Measurements from ENCODE around the gene GET4. TPM values are rescaled to one million over a fixed set of nuclear protein-coding genes. Genes with fewer than 3 reads are reported as not detected.

GET4 gene
- total and polyA plus RNA-seq, 2 experiments from 2014 or later = 48.3 to 102 TPM

- H3K79me2 ChIP-seq = no peaks in the 10 kb centered on the region
- no peak overlapping the region for H3K4me3 ChIP-seq
- no peaks in the 10 kb centered on the region for H3K4me1 ChIP-seq (ENCODE audit: insufficient read depth)
- no peak for DNase-seq (ENCODE audit: low spot score)
- no peaks in the 10 kb centered on the region for H3K27me3 ChIP-seq
- H3K27ac ChIP-seq = no peak overlapping the region
- H4K20me1 ChIP-seq (ENCODE audit: insufficient read depth, poor library complexity, severe bottlenecking) = no peaks in the 10 kb centered on the region
- H3K9me2 ChIP-seq (replicated peaks; ENCODE audit: insufficient read depth) = no peaks in the 10 kb centered on the region
- TF ChIP-seq EZH2phosphoT487 (IDR thresholded peaks at IDR 0.05; ENCODE audit: low read depth, severe bottlenecking, unreplicated experiment) (no peak), EZH2 (IDR thresholded peaks at IDR 0.05; ENCODE audit: borderline replicate concordance) (no peak)
- TF ChIP-seq, protein P1, sequence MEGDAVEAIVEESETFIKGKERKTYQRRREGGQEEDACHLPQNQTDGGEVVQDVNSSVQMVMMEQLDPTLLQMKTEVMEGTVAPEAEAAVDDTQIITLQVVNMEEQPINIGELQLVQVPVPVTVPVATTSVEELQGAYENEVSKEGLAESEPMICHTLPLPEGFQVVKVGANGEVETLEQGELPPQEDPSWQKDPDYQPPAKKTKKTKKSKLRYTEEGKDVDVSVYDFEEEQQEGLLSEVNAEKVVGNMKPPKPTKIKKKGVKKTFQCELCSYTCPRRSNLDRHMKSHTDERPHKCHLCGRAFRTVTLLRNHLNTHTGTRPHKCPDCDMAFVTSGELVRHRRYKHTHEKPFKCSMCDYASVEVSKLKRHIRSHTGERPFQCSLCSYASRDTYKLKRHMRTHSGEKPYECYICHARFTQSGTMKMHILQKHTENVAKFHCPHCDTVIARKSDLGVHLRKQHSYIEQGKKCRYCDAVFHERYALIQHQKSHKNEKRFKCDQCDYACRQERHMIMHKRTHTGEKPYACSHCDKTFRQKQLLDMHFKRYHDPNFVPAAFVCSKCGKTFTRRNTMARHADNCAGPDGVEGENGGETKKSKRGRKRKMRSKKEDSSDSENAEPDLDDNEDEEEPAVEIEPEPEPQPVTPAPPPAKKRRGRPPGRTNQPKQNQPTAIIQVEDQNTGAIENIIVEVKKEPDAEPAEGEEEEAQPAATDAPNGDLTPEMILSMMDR (IDR thresholded peaks at IDR 0.05; ENCODE audit: poor library complexity) = no peak
- no peak overlapping the region for H3K4me2 ChIP-seq
- WGBS (ENCODE audit: low lambda C conversion rate, missing lambda C conversion rate) = 97% methylated on average over 33 of the region's 33 CpGs
- H3K36me3 ChIP-seq (replicated peaks; ENCODE audit: insufficient read depth, low read depth) = no peaks in the 10 kb centered on the region
- no peaks in the 10 kb centered on the region for H3K9me3 ChIP-seq (ENCODE audit: low read depth)
- H2AFZ ChIP-seq = no peak overlapping the region
Measured at GRCh38 chr7:853366-854117, 22.8 kb upstream of the GET4 start.

DNA sequence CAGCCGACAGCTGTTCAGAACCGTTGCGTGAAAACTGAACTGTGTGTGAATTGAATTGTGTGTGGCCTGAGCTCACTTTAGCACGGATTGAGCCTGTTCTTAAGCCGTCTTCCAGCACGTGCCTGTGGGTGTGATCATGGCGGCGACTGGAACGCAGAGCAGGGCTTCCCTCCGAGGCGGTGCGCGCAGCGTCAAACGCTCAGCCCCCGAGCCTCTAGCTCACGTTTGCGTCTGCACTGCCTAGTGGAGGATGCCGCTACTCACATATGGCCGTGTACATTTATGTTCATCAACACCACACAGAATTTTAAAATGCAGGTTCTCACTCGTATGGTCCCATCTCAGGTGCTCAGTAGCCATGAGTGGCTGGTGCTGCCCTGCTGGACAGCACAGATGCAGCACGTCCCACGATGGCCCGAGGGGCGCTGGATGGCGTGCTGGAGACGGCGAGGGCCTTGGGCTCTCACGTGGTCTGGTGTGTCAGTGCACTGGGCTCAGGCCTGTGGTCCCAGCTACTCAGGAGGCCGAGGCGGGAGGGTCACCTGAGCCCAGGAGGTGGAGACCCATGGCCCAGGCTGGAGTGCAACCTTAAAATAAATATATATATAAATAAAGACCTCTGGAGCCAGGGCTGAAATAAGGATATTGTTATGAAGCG lies 22.1 kb upstream of the GET4 start:
- DNase-seq (ENCODE audit: low spot score) = no peak
- 97% methylated on average over 32 of the region's 32 CpGs for WGBS (ENCODE audit: low lambda C conversion rate, missing lambda C conversion rate)
- no peaks in the 10 kb centered on the region for H3K9me2 ChIP-seq (replicated peaks; ENCODE audit: insufficient read depth)
- H3K27ac ChIP-seq = no peak overlapping the region
- no peaks in the 10 kb centered on the region for H4K20me1 ChIP-seq (ENCODE audit: insufficient read depth, poor library complexity, severe bottlenecking)
- peaks cover 2% of the 10 kb centered on the region for H3K4me1 ChIP-seq (ENCODE audit: insufficient read depth)
- no peaks in the 10 kb centered on the region for H3K36me3 ChIP-seq (replicated peaks; ENCODE audit: insufficient read depth, low read depth)
- H3K79me2 ChIP-seq = no peaks in the 10 kb centered on the region
- no peak for TF ChIP-seq EZH2phosphoT487 (IDR thresholded peaks at IDR 0.05; ENCODE audit: low read depth, severe bottlenecking, unreplicated experiment)
- TF ChIP-seq, protein P1 (IDR thresholded peaks at IDR 0.05; ENCODE audit: poor library complexity) = no peak
- H3K4me2 ChIP-seq = no peak overlapping the region
- H3K27me3 ChIP-seq = no peaks in the 10 kb centered on the region
- H2AFZ ChIP-seq = no peak overlapping the region
- no peak overlapping the region for H3K4me3 ChIP-seq
- no peaks in the 10 kb centered on the region for H3K9me3 ChIP-seq (ENCODE audit: low read depth)

DNA sequence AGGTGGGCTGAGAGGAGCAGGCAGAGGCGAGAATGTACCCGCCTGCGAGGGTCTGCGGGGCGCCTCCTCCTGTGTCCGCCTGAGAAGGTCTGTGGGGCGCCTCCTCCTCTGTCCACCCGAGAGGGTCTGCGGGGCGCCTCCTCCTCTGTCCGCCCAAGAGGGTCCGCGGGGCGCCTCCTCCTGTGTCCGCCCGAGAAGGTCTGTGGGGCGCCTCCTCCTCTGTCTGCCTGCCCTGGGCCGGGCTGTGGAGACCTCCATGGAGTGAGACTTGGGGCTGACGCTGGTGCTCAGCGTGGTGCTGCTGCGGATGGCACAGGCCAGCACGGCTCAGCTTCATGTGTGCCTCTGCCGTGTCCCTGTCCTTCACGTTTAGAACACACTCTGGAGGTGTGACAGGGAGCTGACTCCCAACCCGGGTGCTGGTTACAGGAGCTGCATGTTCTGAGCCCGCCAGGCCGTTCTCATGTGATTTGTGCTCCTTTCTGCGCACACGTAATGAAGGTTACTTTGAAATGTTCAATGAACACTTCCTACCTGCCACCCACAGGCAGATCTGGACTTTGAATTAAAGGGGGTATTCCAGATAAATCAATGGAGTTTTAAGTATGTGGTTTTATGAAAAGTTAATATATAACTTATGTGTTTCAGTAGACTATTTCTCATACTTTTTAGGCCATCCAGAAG lies 20.5 kb upstream of the GET4 start:
- Histone ChIP-seq H3K4me2 (no peak overlapping the region), H3K27ac (no peak overlapping the region), H4K20me1 (ENCODE audit: insufficient read depth, poor library complexity, severe bottlenecking) (no peaks in the 10 kb centered on the region), H3K9me3 (ENCODE audit: low read depth) (no peaks in the 10 kb centered on the region), H3K4me1 (ENCODE audit: insufficient read depth) (peaks cover 4% of the 10 kb centered on the region), H2AFZ (no peak overlapping the region), H3K36me3 (replicated peaks; ENCODE audit: insufficient read depth, low read depth) (no peaks in the 10 kb centered on the region), H3K4me3 (no peak overlapping the region), H3K79me2 (no peaks in the 10 kb centered on the region), H3K27me3 (no peaks in the 10 kb centered on the region), H3K9me2 (replicated peaks; ENCODE audit: insufficient read depth) (no peaks in the 10 kb centered on the region)
- WGBS (ENCODE audit: low lambda C conversion rate, missing lambda C conversion rate) = 98% methylated on average over 29 of the region's 29 CpGs
- no peak for TF ChIP-seq EZH2phosphoT487 (IDR thresholded peaks at IDR 0.05; ENCODE audit: low read depth, severe bottlenecking, unreplicated experiment)
- TF ChIP-seq, protein P1 (IDR thresholded peaks at IDR 0.05; ENCODE audit: poor library complexity) = no peak
- DNase-seq (ENCODE audit: low spot score) = no peak

Measured in hepatocyte (in vitro differentiated cells).